Testis (tissue), 3 donors: ENCODE results near the gene PTP4A1. TPM values are rescaled to one million over a fixed set of nuclear protein-coding genes. Genes with fewer than 3 reads are reported as not detected.
A peak's percentile ranks its signal among the peaks of the same experiment; 100 is the strongest.

Experiments
- DNase-seq: peaks from one replicate; pipeline ENCODE4 v3.0.0-alpha.2; 2019
- H3K27ac ChIP-seq, 2 donors: fragments of 200-600 bp; sonication (generic); one replicate each; pipeline ENCODE4 v1.5.1; 2019
- H3K27me3 ChIP-seq: fragments of 200-600 bp; sonication (generic); one replicate; pipeline ENCODE4 v1.5.1; 2019
- H3K36me3 ChIP-seq: fragments of 200-600 bp; sonication (generic); one replicate; pipeline ENCODE4 v1.5.1; 2017; ENCODE audit warnings: low read depth; ENCODE audit errors: missing control alignments
- H3K4me1 ChIP-seq: fragments of 200-600 bp; sonication (generic); one replicate; pipeline ENCODE4 v1.5.1; 2019
- H3K4me3 ChIP-seq, 2 donors: fragments of 200-600 bp; sonication (generic); one replicate each; pipeline ENCODE4 v1.5.1; 2017 to 2019
- H3K9me3 ChIP-seq: fragments of 200-600 bp; sonication (generic); one replicate; pipeline ENCODE4 v1.5.1; 2017
- CTCF ChIP-seq, 3 experiments: fragments of 450-650 bp in 2 of 3; fragments of 200-600 bp in 1 of 3; sonication (generic) in 1 of 3; IDR thresholded peaks; one replicate each; pipeline ENCODE4 v1.5.1; 2016 to 2019; ENCODE audit warnings: antibody characterized with exemption in 3 of 3, mild to moderate bottlenecking in 2 of 3, moderate library complexity in 1 of 3
- POLR2A ChIP-seq: fragments of 450-650 bp; IDR thresholded peaks from one replicate; pipeline ENCODE4 v1.6.1; 2017; ENCODE audit warnings: antibody characterized with exemption, mild to moderate bottlenecking, moderate library complexity
- WGBS, 2 donors: methylation state at CpG; one replicate each; pipeline ENCODE4 v1.1.5; 2018; 5-methylcytosine and 5-hydroxymethylcytosine counted together
- intact Hi-C: fragments of 100-400 bp; cut with DNase I; formaldehyde crosslinking; loops from one replicate; pipeline ENCODE4 v1.15.1; 2023; ENCODE audit warnings: low total_unique reads
- polyA plus RNA-seq: library from polyadenylated mRNA; stranded (reverse); fragments of 350-450 nt; fragmentation: Illumina TruSeq; extraction: RNeasy Lipid Tissue Mini Kit (QIAGEN cat#74804); gene quantifications from one replicate; pipeline ENCODE4 v1.2.3, GENCODE V29; 2014; ENCODE audit warnings: low read depth, low replicate concordance; ENCODE audit not compliant: insufficient read depth
- total RNA-seq, 2 donors: library from RNA; depleted of rRNA; stranded (reverse); fragments of >200 nt; gene quantifications; one replicate each; pipeline ENCODE4 v1.2.3, GENCODE V29; 2016

PTP4A1 gene
- total and polyA plus RNA-seq, 3 donors from 2014 or later, result 39.6 to 83.5 (median 74.9) TPM

- intact Hi-C loops, result no loop called here
- H3K27ac ChIP-seq, result peak overlapping the region; percentile 98 to 100
- H3K27me3 ChIP-seq, result no peaks in the 10 kb centered on the region
- H3K36me3 ChIP-seq, result no peaks in the 10 kb centered on the region
- no peak for TF ChIP-seq POLR2A
- TF ChIP-seq CTCF (IDR thresholded peaks at IDR 0.05), result no peak
- 15 to 19% methylated on average over 20 of the region's 20 CpGs for WGBS, 2 donors
- no peaks in the 10 kb centered on the region for H3K9me3 ChIP-seq
- peak; percentile 60 for DNase-seq
- peak overlapping the region; percentile 96 to 98 for H3K4me3 ChIP-seq
- peaks cover 9% of the 10 kb centered on the region for H3K4me1 ChIP-seq
These were observed 778 bp upstream of the PTP4A1 start for GRCh38 chr6:63571361-63572043.

DNA sequence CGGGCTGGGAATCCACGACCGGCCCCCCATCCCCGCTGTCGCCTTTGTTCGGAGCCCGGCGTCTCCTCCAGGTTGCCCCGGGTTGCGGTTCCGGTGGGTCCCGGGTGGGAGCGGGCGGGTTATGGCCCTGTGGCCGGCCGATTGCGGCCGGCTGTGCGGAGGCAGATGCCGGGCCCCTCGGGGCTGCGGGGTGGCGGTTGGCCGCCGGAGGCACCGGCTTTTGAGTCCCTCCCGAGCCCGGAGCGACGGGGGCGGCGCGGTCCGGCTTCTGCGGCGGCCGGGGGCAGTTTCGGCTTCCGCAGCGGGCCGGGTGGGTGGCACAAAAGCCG is 431 bp downstream of the PTP4A1 start:
- Histone ChIP-seq H3K9me3 (no peaks in the 10 kb centered on the region), H3K36me3 (no peaks in the 10 kb centered on the region), H3K27me3 (no peaks in the 10 kb centered on the region), H3K4me1 (peaks cover 9% of the 10 kb centered on the region), H3K4me3 (peak overlapping the region; percentile 96 to 98), H3K27ac (peak overlapping the region; percentile 98 to 100)
- intact Hi-C loops, result no loop called here
- DNase-seq, result no peak
- 4% methylated on average over 5 of the region's 42 CpGs; no CpG with 5 or more reads in 1 of the 2 donors for WGBS, 2 donors
- TF ChIP-seq POLR2A, result no peak
- TF ChIP-seq CTCF (IDR thresholded peaks at IDR 0.05), result no peak

DNA sequence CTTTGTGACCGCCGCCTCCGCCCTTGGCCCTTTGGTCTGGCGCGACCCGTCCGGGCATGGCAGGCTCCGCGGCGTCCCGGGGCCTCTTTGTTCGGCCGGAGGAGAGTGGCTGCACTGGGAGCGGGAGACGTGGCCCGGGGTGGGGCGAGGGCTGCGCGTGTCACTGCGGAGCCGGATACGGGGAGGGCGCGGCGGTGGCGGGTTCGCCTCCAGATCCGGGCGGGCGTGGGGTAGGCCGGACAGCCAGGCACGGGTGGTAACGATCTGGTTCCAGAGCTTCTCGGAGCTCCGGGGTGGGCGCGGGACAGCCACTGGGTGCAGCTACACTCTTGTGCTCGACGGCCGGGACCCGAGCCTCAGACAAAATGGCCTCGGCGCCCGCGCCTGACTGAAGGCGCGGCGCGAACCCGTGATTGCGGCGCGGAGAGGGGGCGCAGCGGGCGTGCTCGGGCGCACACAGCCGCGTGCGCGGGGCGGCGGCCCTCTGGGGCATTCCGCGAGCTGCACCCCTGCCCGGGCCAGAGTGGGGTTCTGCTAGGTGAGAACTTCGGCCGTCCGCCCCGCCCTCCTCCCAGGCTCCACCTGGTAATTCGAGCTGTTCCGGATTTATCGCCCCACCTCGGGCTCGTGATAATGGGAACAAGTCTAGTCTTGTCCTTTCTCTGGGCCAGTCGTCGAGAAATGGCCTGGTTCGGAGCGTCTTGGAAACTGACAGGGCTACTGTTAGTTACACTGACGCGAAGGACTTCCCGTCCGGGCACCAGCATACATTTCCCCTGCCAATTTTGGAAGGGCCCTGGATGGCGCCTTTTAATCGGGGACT is 1.0 kb downstream of the PTP4A1 start:
- intact Hi-C loops, result no loop called here
- no peaks in the 10 kb centered on the region for H3K36me3 ChIP-seq
- H3K27ac ChIP-seq, result peak overlapping the region; percentile 98 to 100
- H3K27me3 ChIP-seq, result no peaks in the 10 kb centered on the region
- peaks cover 9% of the 10 kb centered on the region for H3K4me1 ChIP-seq
- no peaks in the 10 kb centered on the region for H3K9me3 ChIP-seq
- no peak for TF ChIP-seq CTCF (IDR thresholded peaks at IDR 0.05)
- no peak for TF ChIP-seq POLR2A
- peak overlapping the region; percentile 96 to 98 for H3K4me3 ChIP-seq
- DNase-seq, result peak; percentile 89
- 0 to 4% methylated on average over 14 to 79 of the region's 86 CpGs for WGBS, 2 donors

- H3K9me3 ChIP-seq, result no peaks in the 10 kb centered on the region
- no peaks in the 10 kb centered on the region for H3K36me3 ChIP-seq
- H3K27me3 ChIP-seq, result no peaks in the 10 kb centered on the region
- intact Hi-C loops, result no loop called here
- peaks cover 9% of the 10 kb centered on the region for H3K4me1 ChIP-seq
- peak overlapping the region; percentile 96 to 98 for H3K4me3 ChIP-seq
- H3K27ac ChIP-seq, result peak overlapping the region; percentile 98 to 100
- DNase-seq, result peak; percentile 75
- TF ChIP-seq CTCF (IDR thresholded peaks at IDR 0.05) (peak; percentile 39 to 76 (median 61)), POLR2A (no peak)
- WGBS, 2 donors, result 7 to 10% methylated on average over 10 of the region's 10 CpGs
These were observed 1.7 kb downstream of the PTP4A1 start for GRCh38 chr6:63573899-63574553.
